Subcutaneous adipose tissue (tissue), 4 donors: ENCODE data around the gene RFTN2. TPM values are rescaled to one million over a fixed set of nuclear protein-coding genes. Genes with fewer than 3 reads are reported as not detected.

Experiments used
- CTCF ChIP-seq: fragments of 450-650 bp; IDR thresholded peaks from one replicate; pipeline ENCODE4 v1.5.1; 2016; ENCODE audit warnings: low read depth, mild to moderate bottlenecking, control low read depth, antibody characterized with exemption, moderate library complexity
- total RNA-seq, 4 donors: library from RNA; depleted of rRNA; stranded (reverse); fragments of >200 nt; gene quantifications; one replicate each; pipeline ENCODE4 v1.1.0, GENCODE V29; 2016

RFTN2 gene
- total RNA-seq = 10 to 100 TPM; 12.7 to 29.6 (median 23.0) TPM

- no peak for TF ChIP-seq CTCF
Measured at GRCh38 chr2:197675246-197675645, at the start of gene RFTN2. Gene RFTN2, minus strand, starts transcription at chr2:197675587. Its CDS starts 129 bp downstream, at chr2:197675458.

- TF ChIP-seq CTCF = no peak
Measured at GRCh38 chr2:197717863-197718262, 42.5 kb upstream of the RFTN2 start.

GRCh38 chr2:197713271-197713670 is 37.9 kb upstream of the RFTN2 start:
- TF ChIP-seq CTCF = no peak

GRCh38 chr2:197711578-197711977 is 36.2 kb upstream of the RFTN2 start:
- TF ChIP-seq CTCF = no peak

- TF ChIP-seq CTCF = no peak
Measured at GRCh38 chr2:197710424-197711042, 35.1 kb upstream of the RFTN2 start.

- TF ChIP-seq CTCF = no peak
Measured at GRCh38 chr2:197708331-197708730, 32.9 kb upstream of the RFTN2 start.

- TF ChIP-seq CTCF = no peak
Measured at GRCh38 chr2:197707316-197708213, 32.2 kb upstream of the RFTN2 start.
